ENCODE results near the gene PCDHB14. TPM values are rescaled to one million over a fixed set of nuclear protein-coding genes. Genes with fewer than 3 reads are reported as not detected.
"Not testable (repeated sequence)": the region's sequence is repeated elsewhere in the genome, so short reads cannot be mapped to it uniquely, and the experiment has no call there.

The PCDHB14 gene
- total RNA-seq, 1 donor from 2014 or later: 8.6 TPM

- TF ChIP-seq CTCF (IDR thresholded peaks at IDR 0.05; ENCODE audit: unreplicated experiment): no peak
- peaks cover 73% of the 10 kb centered on the region for H3K9me3 Mint-ChIP-seq
- DNase-seq (ENCODE audit: low spot score in 2 of 2, unreplicated experiment in 2 of 2): no peak
- H3K27ac Mint-ChIP-seq: no peak overlapping the region
- no peaks in the 10 kb centered on the region for H3K27me3 Mint-ChIP-seq (ENCODE audit: low read depth)
- peaks cover 65% of the 10 kb centered on the region for H3K36me3 Mint-ChIP-seq
- no peaks in the 10 kb centered on the region for H3K4me1 Mint-ChIP-seq
- H3K4me3 Mint-ChIP-seq: no peak overlapping the region
Observed at GRCh38 chr5:141196363-141196762, 26.8 kb upstream of the PCDHB14 start.

- peaks cover 54% of the 10 kb centered on the region for H3K36me3 Mint-ChIP-seq
- H3K27me3 Mint-ChIP-seq (ENCODE audit: low read depth): no peaks in the 10 kb centered on the region
- peak within 1 kb of the TSS; percentile 10 for H3K4me3 Mint-ChIP-seq
- peak; percentile 32 for TF ChIP-seq CTCF (IDR thresholded peaks at IDR 0.05; ENCODE audit: unreplicated experiment)
- no peak within 1 kb of the TSS for H3K27ac Mint-ChIP-seq
- no peaks in the 10 kb centered on the region for H3K4me1 Mint-ChIP-seq
- H3K9me3 Mint-ChIP-seq: peaks cover 58% of the 10 kb centered on the region
- DNase-seq (ENCODE audit: low spot score in 2 of 2, unreplicated experiment in 2 of 2): no peak
Observed at GRCh38 chr5:141199359-141200235, 23.5 kb upstream of the PCDHB14 start, which contains the start of gene PCDHB11. Gene PCDHB11, plus strand, starts transcription at chr5:141199627. Its CDS starts 148 bp downstream, at chr5:141199775.

GRCh38 chr5:141201126-141201525 is 22.0 kb upstream of the PCDHB14 start:
- H3K27me3 Mint-ChIP-seq (ENCODE audit: low read depth); H3K4me3 Mint-ChIP-seq; DNase-seq (ENCODE audit: low spot score in 2 of 2, unreplicated experiment in 2 of 2); H3K4me1 Mint-ChIP-seq; H3K27ac Mint-ChIP-seq: not testable (repeated sequence)
- peaks cover 55% of the 10 kb centered on the region for H3K36me3 Mint-ChIP-seq
- H3K9me3 Mint-ChIP-seq: peaks cover 60% of the 10 kb centered on the region

GRCh38 chr5:141201646-141202045 is 21.5 kb upstream of the PCDHB14 start:
- not testable (repeated sequence) for H3K27ac Mint-ChIP-seq; H3K4me1 Mint-ChIP-seq; DNase-seq (ENCODE audit: low spot score in 2 of 2, unreplicated experiment in 2 of 2); H3K4me3 Mint-ChIP-seq; H3K27me3 Mint-ChIP-seq (ENCODE audit: low read depth)
- Mint-ChIP-seq H3K36me3 (peaks cover 53% of the 10 kb centered on the region), H3K9me3 (peaks cover 58% of the 10 kb centered on the region)

- Mint-ChIP-seq H3K27me3 (ENCODE audit: low read depth) (no peaks in the 10 kb centered on the region), H3K36me3 (peaks cover 50% of the 10 kb centered on the region), H3K4me3 (peak within 1 kb of the TSS; percentile 36), H3K9me3 (peaks cover 62% of the 10 kb centered on the region), H3K27ac (no peak within 1 kb of the TSS), H3K4me1 (no peaks in the 10 kb centered on the region)
- no peak for DNase-seq (ENCODE audit: low spot score in 2 of 2, unreplicated experiment in 2 of 2)
- TF ChIP-seq CTCF (IDR thresholded peaks at IDR 0.05; ENCODE audit: unreplicated experiment): peak; percentile 4
Observed at GRCh38 chr5:141208478-141208877, 14.7 kb upstream of the PCDHB14 start, which contains the start of gene PCDHB12. Gene PCDHB12, plus strand, starts transcription at chr5:141208719. Its CDS starts 189 bp downstream, at chr5:141208908.

GRCh38 chr5:141210281-141210680 is 12.9 kb upstream of the PCDHB14 start:
- H3K4me1 Mint-ChIP-seq; H3K27me3 Mint-ChIP-seq (ENCODE audit: low read depth); DNase-seq (ENCODE audit: low spot score in 2 of 2, unreplicated experiment in 2 of 2); H3K4me3 Mint-ChIP-seq; H3K27ac Mint-ChIP-seq: not testable (repeated sequence)
- Mint-ChIP-seq H3K9me3 (peaks cover 67% of the 10 kb centered on the region), H3K36me3 (peaks cover 55% of the 10 kb centered on the region)

- H3K27ac Mint-ChIP-seq; DNase-seq (ENCODE audit: low spot score in 2 of 2, unreplicated experiment in 2 of 2); H3K27me3 Mint-ChIP-seq (ENCODE audit: low read depth); H3K4me1 Mint-ChIP-seq; H3K4me3 Mint-ChIP-seq: not testable (repeated sequence)
- H3K9me3 Mint-ChIP-seq: peaks cover 66% of the 10 kb centered on the region
- peaks cover 54% of the 10 kb centered on the region for H3K36me3 Mint-ChIP-seq
Observed at GRCh38 chr5:141210849-141211248, 12.3 kb upstream of the PCDHB14 start.

- not testable (repeated sequence) for DNase-seq (ENCODE audit: low spot score in 2 of 2, unreplicated experiment in 2 of 2); H3K4me1 Mint-ChIP-seq; H3K27me3 Mint-ChIP-seq (ENCODE audit: low read depth); H3K27ac Mint-ChIP-seq
- Mint-ChIP-seq H3K9me3 (peaks cover 59% of the 10 kb centered on the region), H3K4me3 (peak within 1 kb of the TSS; percentile 15), H3K36me3 (peaks cover 60% of the 10 kb centered on the region)
Observed at GRCh38 chr5:141213656-141214339, 9.3 kb upstream of the PCDHB14 start, which contains the start of gene PCDHB13. Gene PCDHB13, plus strand, starts transcription at chr5:141213919. Its CDS starts 205 bp downstream, at chr5:141214124.

- not testable (repeated sequence) for DNase-seq (ENCODE audit: low spot score in 2 of 2, unreplicated experiment in 2 of 2); H3K27ac Mint-ChIP-seq; H3K4me1 Mint-ChIP-seq; H3K4me3 Mint-ChIP-seq; H3K27me3 Mint-ChIP-seq (ENCODE audit: low read depth)
- Mint-ChIP-seq H3K36me3 (peaks cover 61% of the 10 kb centered on the region), H3K9me3 (peaks cover 59% of the 10 kb centered on the region)
Observed at GRCh38 chr5:141214583-141214982, 8.6 kb upstream of the PCDHB14 start.

GRCh38 chr5:141215504-141215903 is 7.6 kb upstream of the PCDHB14 start:
- H3K27ac Mint-ChIP-seq; H3K4me1 Mint-ChIP-seq; H3K4me3 Mint-ChIP-seq; H3K27me3 Mint-ChIP-seq (ENCODE audit: low read depth); DNase-seq (ENCODE audit: low spot score in 2 of 2, unreplicated experiment in 2 of 2): not testable (repeated sequence)
- peaks cover 64% of the 10 kb centered on the region for H3K36me3 Mint-ChIP-seq
- peaks cover 63% of the 10 kb centered on the region for H3K9me3 Mint-ChIP-seq

Data from mesothelial cell of epicardium (in vitro differentiated cells).